ENCODE data around the gene ENPP4.

DNA sequence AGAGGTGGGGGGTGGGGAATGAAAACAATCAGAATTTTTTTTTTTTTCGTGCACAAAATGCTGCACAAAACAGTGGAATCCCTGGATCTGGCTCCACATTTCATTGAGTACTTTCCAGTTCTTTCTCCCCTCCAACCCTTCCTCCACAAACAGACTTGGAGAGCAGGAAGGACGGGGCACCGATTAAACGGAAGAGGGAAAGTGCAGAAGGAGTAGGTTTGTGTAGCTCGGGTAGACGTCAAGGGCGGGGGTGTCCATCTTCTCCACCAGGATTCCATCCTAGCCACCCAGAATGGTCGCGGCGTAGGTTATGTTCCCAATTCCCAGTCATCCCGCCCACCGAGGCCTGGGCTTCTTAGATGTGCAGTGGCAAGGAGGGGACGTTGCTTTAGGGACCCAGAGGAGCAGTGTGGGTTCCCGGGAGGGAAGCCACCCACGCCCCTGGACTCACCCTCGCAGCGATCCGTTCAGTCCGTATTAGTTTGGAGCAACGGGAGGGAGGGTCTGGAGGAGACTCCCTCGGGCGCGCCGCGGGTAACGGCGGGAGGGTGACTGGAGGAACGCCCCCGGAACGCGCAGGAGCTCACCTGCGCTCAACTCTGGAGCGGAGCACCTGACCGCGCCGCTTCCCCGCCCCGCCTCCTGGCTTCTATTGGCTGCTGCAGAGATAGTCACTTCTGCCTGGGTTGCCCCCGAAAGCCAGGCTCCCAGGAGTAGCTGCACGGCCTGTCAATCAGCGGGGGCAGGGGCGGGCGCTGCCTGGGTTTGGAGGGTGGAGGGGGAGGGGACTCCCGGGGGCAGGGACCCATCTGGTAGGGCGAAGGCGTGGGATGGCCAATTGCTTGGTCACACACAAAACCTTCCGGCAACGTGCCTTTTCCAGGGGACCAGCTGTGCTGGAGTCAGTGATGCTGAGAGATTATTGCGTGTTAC is 40.8 kb downstream of the ENPP4 start, which contains the start of gene ENPP5:
- TF ChIP-seq ISL1 (CRISPR knock-in tag; IDR thresholded peaks at IDR 0.05) = no peak
- no peak for TF ChIP-seq ZNF565 (CRISPR knock-in tag; conservative IDR thresholded peaks at IDR 0.05; ENCODE audit: low read depth)
- no peak for TF ChIP-seq TCF4 (CRISPR knock-in tag; IDR thresholded peaks at IDR 0.05; ENCODE audit: borderline replicate concordance)
- no peak for TF ChIP-seq ZNF70 (CRISPR knock-in tag; IDR thresholded peaks at IDR 0.05)
- no peak for TF ChIP-seq ARNTL (CRISPR knock-in tag; IDR thresholded peaks at IDR 0.05; ENCODE audit: borderline replicate concordance, low read depth)
- TF ChIP-seq, protein P1, sequence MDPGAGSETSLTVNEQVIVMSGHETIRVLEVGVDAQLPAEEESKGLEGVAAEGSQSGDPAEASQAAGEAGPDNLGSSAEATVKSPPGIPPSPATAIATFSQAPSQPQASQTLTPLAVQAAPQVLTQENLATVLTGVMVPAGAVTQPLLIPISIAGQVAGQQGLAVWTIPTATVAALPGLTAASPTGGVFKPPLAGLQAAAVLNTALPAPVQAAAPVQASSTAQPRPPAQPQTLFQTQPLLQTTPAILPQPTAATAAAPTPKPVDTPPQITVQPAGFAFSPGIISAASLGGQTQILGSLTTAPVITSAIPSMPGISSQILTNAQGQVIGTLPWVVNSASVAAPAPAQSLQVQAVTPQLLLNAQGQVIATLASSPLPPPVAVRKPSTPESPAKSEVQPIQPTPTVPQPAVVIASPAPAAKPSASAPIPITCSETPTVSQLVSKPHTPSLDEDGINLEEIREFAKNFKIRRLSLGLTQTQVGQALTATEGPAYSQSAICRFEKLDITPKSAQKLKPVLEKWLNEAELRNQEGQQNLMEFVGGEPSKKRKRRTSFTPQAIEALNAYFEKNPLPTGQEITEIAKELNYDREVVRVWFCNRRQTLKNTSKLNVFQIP (CRISPR knock-in tag; IDR thresholded peaks at IDR 0.05; ENCODE audit: borderline replicate concordance, low read depth) = no peak
- TF ChIP-seq ZFP30 (CRISPR knock-in tag; IDR thresholded peaks at IDR 0.05) = no peak
- TF ChIP-seq, protein P2, sequence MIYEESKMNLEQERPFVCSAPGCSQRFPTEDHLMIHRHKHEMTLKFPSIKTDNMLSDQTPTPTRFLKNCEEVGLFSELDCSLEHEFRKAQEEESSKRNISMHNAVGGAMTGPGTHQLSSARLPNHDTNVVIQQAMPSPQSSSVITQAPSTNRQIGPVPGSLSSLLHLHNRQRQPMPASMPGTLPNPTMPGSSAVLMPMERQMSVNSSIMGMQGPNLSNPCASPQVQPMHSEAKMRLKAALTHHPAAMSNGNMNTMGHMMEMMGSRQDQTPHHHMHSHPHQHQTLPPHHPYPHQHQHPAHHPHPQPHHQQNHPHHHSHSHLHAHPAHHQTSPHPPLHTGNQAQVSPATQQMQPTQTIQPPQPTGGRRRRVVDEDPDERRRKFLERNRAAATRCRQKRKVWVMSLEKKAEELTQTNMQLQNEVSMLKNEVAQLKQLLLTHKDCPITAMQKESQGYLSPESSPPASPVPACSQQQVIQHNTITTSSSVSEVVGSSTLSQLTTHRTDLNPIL (CRISPR knock-in tag; IDR thresholded peaks at IDR 0.05; ENCODE audit: low read depth) = no peak
- TF ChIP-seq TOX (CRISPR knock-in tag; IDR thresholded peaks at IDR 0.05; ENCODE audit: borderline replicate concordance) = no peak
- no peak for TF ChIP-seq GLIS3 (CRISPR knock-in tag; IDR thresholded peaks at IDR 0.05)

All from SK-N-SH treated with all-trans-retinoic acid at 6 μM for 48 hours (cell line).